Vagina (tissue), 2 donors: Measurements from ENCODE around the gene INPP4B.

Experiments used
- CTCF ChIP-seq, 3 experiments: fragments of 450-650 bp in 2 of 3; fragments of 200-600 bp in 1 of 3; sonication (generic) in 1 of 3; IDR thresholded peaks; one replicate each; pipeline ENCODE4 v1.5.1; 2017 to 2019; ENCODE audit warnings: antibody characterized with exemption in 3 of 3, mild to moderate bottlenecking in 2 of 3, moderate library complexity in 2 of 3
- POLR2A ChIP-seq, 2 donors: fragments of 450-650 bp; IDR thresholded peaks; one replicate each; pipeline ENCODE4 v1.6.1; 2017; ENCODE audit warnings: antibody characterized with exemption in 2 of 2, mild to moderate bottlenecking in 2 of 2, moderate library complexity in 2 of 2
- POLR2AphosphoS5 ChIP-seq, 2 donors: sonication (generic); formaldehyde crosslinking; IDR thresholded peaks; one replicate each; pipeline ENCODE4 v1.9.0; 2017; ENCODE audit warnings: antibody characterized with exemption in 2 of 2, mild to moderate bottlenecking in 2 of 2, low read depth in 1 of 2; ENCODE audit not compliant: insufficient read depth in 1 of 2

- TF ChIP-seq CTCF (IDR thresholded peaks at IDR 0.05): no peak
- TF ChIP-seq POLR2A (IDR thresholded peaks at IDR 0.05): no peak
- TF ChIP-seq POLR2AphosphoS5 (IDR thresholded peaks at IDR 0.05; ENCODE audit: insufficient read depth in 1 of 2, low read depth in 1 of 2): no peak
Measured at GRCh38 chr4:142776026-142776425, 70.1 kb downstream of the INPP4B start.
